Right ventricle myocardium inferior (tissue), 1 donor: ENCODE results near the gene PTPRU. TPM values are rescaled to one million over a fixed set of nuclear protein-coding genes. Genes with fewer than 3 reads are reported as not detected.

Experiments used
- ATAC-seq: fragments of 200-7000 bp; cut with Tn5 transposase; one replicate; pipeline ENCODE4 v1.9.1; 2020; ENCODE audit warnings: mild to moderate bottlenecking, moderate library complexity
- DNase-seq: peaks from one replicate; pipeline ENCODE4 v3.0.0; 2021; ENCODE audit errors: missing footprints
- intact Hi-C: fragments of 100-400 bp; cut with DNase I; formaldehyde crosslinking; loops from one replicate; pipeline ENCODE4 v1.11.0; 2022
- total RNA-seq: library from RNA; stranded (reverse); fragmentation: NEBNext Ultra II Directional; extraction: Animal tissue kit (Norgen Biotek cat#: 25700); gene quantifications from one replicate; pipeline ENCODE4 v1.2.1, GENCODE V29; 2021
- donor health status: DM: no; HTN: yes; CAD: no; lungs with severe emphysema.

The PTPRU gene
- total RNA-seq, 1 donor from 2014 or later = 23.5 TPM

DNA sequence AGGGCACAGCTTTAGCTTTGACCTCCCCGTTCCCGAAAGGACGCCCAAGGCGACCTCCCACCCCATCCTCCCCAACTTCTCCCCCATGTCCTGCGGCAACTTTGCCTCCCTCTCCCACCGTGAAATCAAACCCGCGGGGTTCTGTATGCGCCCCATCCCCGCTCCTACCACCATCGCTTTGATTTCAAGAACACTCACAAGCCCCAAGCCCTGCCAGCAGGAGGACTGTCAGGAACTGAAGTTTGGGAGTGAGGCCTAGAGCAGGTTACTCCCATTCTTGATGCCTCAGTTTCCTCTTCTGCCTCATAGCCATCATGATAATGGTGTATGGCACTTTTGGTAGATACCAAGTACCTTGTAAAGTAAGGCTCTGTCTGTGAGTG is 2.3 kb downstream of the PTPRU start:
- ATAC-seq (no peak), DNase-seq (no peak)
- intact Hi-C loops = loop anchor here (2.0 to 10.0 kb wide), 4 partner anchors 464 to 1470 kb away; no protein-coding TSS in a partner anchor

DNA sequence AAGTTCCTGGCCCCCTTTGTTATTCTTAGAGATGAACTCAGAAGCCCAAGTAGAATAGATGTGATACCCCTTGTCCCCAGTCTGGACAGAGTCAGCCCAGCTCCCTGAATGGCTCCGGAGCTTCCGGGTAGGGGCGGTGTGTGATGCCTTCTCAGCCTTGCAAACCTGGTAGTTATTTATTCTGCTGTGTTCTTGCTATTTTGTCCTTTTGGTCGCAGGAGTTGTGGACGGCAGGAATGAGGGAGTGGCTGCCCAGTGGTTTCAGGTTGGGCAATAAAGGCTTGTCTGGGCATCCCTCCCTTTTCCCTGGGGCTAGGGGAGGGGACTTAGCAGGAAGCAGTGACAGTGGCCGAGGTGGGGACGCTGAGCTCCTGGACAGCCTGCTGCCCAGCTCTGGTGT is 2.8 kb downstream of the PTPRU start:
- intact Hi-C loops = loop anchor here (2.0 to 10.0 kb wide), 4 partner anchors 463 to 1470 kb away; no protein-coding TSS in a partner anchor
- ATAC-seq (no peak), DNase-seq (no peak)

DNA sequence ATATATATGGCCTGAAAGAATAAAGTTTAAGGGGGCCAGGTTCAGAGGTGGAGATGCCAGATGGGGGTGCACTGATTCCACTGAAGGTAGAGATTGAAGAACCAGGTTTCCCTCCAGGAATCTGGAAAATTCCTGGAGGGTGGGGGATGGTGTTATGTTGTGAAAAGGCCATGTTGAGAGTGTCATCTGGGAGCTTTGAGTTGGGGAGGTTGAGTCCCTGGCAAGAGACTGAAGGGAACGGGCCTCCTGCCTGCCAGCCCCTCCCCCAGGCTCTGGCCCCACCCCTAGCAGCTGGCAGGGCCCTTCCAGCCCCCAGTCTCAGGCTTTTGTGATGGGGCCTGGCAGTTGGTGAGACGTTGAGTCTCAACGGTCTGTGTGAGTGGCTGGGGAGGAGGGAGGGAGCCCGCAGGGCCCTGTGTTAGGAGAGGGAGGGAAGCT is 4.1 kb downstream of the PTPRU start:
- intact Hi-C loops = no loop called here
- DNase-seq = no peak
- no peak for ATAC-seq

- ATAC-seq (no peak), DNase-seq (no peak)
- intact Hi-C loops = no loop called here
These were observed 4.7 kb downstream of the PTPRU start for GRCh38 chr1:29240986-29241385.

GRCh38 chr1:29243023-29243870 is 6.9 kb downstream of the PTPRU start:
- DNase-seq = no peak
- intact Hi-C loops = no loop called here
- no peak for ATAC-seq

DNA sequence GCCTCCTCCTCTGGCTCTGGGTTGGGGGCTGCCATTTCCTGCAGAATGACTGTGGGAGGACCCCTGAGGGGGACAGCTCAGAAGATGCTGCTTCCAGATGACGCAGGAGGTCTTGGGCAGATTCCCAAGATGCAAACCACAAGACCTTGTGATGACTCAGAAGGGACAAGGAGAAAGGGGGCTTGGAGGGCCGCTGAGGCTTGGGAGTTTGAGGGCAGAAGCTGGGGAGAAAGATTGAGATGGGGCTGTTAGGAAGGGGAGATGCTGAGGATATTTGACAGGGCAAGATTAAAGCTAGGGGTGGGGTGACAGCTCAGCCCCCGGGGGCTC is 7.5 kb downstream of the PTPRU start:
- intact Hi-C loops = no loop called here
- DNase-seq (no peak), ATAC-seq (no peak)

DNA sequence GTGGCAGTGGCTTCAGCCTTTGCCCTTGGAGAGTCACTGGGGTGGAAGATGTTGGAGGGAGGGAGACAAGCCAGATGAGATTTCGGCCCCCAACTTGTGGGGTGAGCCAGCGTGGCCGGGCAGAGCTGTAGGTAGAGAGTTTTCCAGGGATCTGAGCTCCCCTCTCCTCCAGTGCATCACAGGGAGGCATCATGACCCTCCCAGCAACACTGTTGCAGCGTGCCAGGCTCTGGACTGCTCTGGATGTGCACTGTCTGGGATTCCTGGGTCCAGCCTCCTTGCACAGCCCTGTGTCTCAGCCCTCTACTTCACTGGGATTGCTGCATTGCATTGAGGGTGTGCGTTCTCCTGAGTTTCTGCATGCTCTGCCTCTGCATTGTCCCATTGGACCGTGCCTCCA is 8.9 kb downstream of the PTPRU start:
- ATAC-seq (no peak), DNase-seq (no peak)
- intact Hi-C loops = no loop called here

DNA sequence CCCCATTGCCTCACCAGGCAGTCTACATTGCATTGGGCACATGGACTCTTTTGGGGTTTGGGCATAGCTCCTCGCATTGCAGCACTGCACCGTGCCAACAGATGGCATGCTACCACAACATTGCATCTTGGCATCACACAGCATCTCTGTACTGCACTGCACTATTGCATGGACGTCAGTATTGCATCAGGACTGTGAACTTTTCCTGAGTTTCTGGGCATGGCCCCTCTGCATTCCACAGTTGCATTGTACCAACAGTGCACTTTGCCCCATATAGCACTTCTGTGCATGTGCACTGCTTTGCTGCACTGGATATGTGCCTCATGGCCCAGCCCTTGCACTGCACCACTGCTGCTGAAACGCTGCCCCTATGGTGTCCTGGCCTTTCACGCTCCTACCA is 9.6 kb downstream of the PTPRU start:
- no peak for ATAC-seq
- DNase-seq = no peak
- intact Hi-C loops = no loop called here

DNA sequence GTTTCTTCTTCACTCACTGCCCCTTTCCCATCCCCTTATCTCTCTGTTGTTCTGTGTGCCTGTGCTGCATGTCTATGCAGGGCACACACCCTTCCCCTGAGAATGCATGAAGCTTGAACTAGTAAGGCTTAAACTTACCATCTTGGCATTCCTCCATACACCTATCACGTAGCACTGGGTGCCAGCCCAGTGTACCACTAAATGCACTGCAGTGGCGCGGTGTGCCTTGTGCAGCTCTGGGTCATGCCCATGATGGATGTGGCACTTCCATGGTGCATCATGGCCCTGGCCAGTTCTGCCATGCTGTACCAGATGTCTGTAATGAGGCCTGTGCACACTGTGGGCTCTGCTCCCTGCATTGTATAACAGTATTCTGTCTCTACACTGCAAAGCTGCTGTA is 10.7 kb downstream of the PTPRU start:
- intact Hi-C loops = no loop called here
- DNase-seq (no peak), ATAC-seq (no peak)

DNA sequence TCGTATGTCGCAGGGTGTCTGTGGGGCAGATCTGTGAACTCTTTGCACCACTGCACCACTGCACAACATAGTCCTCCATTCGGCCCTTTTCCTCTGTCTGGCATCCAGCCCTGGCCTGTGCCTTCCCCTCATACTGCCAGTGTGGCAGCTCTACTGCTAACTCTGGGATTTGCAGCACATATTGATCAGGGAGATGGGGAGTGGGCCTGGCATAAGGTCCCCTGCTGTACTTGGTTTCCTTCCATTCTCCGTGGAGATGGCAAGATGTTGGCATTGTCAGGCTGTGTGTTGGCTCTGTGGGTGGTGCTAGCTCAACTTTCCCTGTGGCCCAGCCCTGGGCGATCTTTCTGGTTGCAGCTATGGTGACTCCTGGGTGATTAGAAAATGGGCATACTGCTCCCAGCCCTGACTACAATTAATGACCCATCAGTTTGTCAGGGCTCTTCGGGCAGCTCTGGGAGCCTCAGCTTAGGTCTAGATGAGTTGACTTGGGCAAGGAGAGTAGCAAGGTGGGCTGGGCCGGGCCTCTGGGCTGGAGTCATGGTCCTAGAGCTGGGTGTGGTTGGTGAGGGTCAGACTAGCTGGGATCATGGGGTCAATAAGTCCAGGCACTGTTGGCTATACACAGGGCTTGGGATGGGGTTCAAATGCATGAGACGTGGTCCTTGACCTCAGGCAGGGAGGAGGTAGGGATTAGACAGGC is 11.4 kb downstream of the PTPRU start:
- intact Hi-C loops = no loop called here
- DNase-seq = no peak
- ATAC-seq = no peak

GRCh38 chr1:29248409-29248808 is 12.1 kb downstream of the PTPRU start:
- intact Hi-C loops = no loop called here
- ATAC-seq (no peak), DNase-seq (no peak)

DNA sequence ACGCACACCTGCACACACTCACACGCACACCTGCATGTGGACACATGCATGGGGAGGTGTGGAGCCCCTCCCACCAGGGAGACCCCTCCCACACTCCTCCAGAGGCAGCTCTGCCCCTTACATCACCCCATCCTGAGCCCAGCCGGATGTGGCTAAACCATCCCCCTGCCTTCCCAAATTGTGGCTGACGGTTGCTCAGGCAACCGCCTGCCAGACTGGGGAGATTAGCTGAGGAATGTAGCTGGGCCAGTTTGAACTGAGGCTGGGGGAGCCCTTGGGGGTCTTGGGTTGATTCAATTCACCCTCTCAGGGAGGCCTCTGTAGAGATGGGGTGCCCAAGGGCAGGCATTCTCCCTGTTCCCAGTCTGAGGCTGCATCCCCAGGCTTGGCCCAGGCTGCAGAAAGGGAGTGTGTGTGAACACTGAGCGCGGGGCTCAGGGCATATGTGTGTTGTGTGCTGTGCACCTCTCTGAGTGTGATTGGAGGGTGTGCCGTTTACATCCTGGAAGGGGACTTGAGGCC is 12.9 kb downstream of the PTPRU start:
- ATAC-seq (no peak), DNase-seq (no peak)
- intact Hi-C loops = no loop called here

DNA sequence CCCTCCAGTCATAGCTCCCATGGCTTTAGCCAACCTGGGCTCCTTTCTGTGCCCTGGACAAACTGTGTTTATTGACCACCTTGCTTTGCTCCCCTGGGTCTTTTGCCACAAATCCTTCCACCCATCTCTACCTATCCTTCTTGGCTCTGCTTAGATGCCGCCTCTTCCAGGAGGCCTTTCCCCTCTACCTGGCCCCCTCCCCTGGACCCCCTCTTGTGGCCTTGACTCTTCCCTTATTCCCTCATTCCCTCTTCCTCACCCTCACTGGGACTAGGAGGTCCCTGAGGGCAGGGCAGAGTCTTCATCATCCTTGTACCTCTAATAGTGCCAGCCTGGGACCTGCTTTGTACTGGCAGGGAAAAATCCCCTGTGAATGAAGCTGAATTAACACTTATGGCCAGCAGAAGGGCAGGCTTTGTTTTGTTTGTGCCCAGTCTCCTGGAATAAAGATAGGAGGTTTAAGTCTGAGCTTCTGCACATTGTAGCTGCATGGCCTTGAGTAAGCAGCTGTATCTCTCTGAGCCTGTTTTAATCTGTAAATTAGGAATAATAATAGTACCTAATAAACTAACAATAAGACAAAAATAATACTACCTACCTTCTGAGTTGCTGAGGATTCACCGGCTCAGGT is 13.7 kb downstream of the PTPRU start:
- no peak for ATAC-seq
- DNase-seq = no peak
- intact Hi-C loops = loop anchor here (10.0 kb wide), 1 partner anchor 85 kb away; no protein-coding TSS in a partner anchor

DNA sequence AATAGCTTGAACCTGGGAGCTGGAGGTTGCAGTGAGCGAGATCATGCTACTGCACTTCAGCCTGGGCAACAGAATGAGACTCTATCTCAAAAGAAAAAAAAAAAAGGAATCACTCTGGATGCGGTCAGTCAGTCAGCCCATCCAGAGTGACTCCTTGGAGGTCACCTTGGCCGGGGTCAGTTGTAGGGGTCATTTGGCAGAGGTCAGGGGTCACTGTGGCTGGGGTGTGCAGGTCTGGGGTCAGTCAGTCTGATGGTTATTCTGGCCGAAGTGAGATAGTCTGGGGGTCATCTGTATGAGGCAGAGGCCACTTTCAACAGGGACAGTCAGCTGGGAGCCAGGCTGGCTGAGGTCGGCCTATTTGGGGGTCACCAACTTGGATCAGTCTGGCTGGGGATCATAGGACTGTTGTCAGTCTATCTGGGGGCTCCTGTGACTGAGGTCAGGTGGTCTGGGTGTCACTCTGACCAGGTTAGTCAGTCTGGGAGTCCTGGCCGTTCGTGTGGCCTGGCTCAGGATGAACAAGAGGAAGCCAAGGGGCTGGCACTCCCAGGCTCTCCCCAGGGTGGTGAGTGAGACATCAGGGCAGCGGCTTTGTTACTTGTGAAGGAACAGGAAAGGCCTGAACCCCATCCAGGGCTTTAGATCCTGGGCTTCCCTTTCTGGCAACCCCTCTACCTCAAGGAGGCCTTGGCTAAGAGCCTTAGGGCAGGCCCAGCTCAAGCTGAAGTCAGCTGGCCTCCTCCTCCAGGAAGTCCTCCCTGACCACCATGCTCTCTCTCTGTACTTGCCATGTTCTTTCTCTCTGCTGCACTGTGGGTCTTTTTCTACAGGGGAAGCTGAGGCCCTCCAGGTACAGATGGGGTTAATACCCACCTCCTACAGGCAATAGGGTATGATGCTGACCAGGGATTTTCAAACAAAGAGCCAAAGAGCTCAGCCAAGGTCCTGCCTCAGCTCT is 15.1 kb downstream of the PTPRU start:
- DNase-seq = no peak
- intact Hi-C loops = loop anchor here (10.0 kb wide), 1 partner anchor 83 kb away; no protein-coding TSS in a partner anchor
- no peak for ATAC-seq

DNA sequence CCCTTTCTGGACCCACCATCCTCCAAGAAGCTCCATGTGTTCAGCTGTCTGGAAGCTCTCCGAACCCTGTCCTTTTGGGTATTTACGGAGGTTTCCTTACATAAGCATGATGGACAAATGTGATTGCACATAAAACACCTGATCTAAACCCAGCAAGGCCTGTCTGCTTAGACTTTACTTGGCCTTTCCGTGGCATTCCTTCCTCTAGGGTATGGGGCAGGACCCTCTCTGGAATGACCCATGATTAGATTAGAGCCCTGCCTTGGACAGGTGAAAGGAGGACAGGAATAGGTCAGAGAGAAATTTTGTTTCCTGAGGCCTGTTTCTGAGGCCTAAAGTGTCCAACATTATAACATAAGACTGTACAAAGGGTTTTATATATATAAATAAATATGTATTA is 16.9 kb downstream of the PTPRU start:
- ATAC-seq (no peak), DNase-seq (no peak)
- intact Hi-C loops = loop anchor here (10.0 kb wide), 1 partner anchor 82 kb away; no protein-coding TSS in a partner anchor

DNA sequence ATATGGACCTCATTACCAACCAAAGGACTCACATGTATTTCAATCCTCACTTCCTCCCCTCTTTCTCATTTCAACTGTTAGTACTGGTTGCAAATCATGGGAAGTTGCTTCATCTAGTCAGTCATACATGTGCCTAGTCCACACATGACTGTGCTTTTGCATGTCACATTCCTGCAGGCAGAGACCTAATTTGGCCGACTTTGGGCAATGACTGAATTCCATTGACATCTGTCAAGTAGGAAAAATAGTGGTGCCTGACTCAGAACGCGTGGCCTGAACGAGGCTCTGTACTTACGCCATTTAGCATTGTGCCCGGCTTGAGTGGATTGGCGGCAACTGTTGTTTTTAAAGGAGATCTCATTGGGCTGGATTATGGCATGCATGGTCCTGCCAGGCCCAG is 18.0 kb downstream of the PTPRU start:
- ATAC-seq (no peak), DNase-seq (no peak)
- intact Hi-C loops = loop anchor here (10.0 kb wide), 1 partner anchor 80 kb away; no protein-coding TSS in a partner anchor

- DNase-seq = no peak
- no peak for ATAC-seq
- intact Hi-C loops = loop anchor here (10.0 kb wide), 1 partner anchor 80 kb away; no protein-coding TSS in a partner anchor
These were observed 18.9 kb downstream of the PTPRU start for GRCh38 chr1:29255134-29255666.

DNA sequence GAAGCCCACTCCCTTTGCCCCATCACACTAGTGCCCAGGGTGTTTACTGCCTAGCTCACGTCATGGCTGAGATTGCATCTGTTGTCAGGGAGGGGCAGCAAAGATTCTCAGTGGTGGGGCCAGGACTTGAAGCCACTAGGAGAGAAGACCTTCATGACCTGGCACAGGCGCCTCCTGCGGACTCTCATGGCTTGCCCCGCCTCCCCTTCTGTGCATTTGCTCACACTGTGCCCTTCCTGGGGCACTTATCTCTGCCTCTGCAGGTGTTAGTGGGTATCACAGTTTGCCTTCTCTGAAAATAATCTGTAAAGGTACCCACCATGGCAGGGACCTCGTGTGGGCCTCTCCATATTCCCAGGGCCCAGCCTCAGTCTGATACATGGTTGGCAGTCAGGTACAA is 20.1 kb downstream of the PTPRU start:
- no peak for ATAC-seq
- intact Hi-C loops = loop anchor here (10.0 kb wide), 1 partner anchor 78 kb away; no protein-coding TSS in a partner anchor
- DNase-seq = no peak
